Panc1 (cell line): ENCODE results near the gene SUPT3H. TPM values are rescaled to one million over a fixed set of nuclear protein-coding genes. Genes with fewer than 3 reads are reported as not detected.

Experiments
- ATAC-seq: fragments of 200-7000 bp; cut with Tn5 transposase; 2 replicates; pipeline ENCODE4 v1.9.1; 2020; ENCODE audit warnings: mild to moderate bottlenecking, moderate library complexity
- BruUV-seq: library from RNA; stranded (reverse); fragments of 400-500 nt; replicated peaks from 2 replicates; lab custom pipeline; 2021; lab: Mats Ljungman, UMichigan
- CTCF ChIA-PET: fragments of 300-600 bp; sonication (Branson Sonifier 250); formaldehyde crosslinking; loops from one replicate; lab custom pipeline; 2022; ENCODE audit warnings: antibody characterized with exemption; lab: Charles Lee
- POLR2A ChIA-PET: fragments of 300-600 bp; sonication (Branson Sonifier 250); formaldehyde crosslinking; loops from one replicate; lab custom pipeline; 2022; ENCODE audit warnings: antibody characterized with exemption; lab: Charles Lee
- DNase-seq: peaks from one replicate; pipeline ENCODE4 v3.0.0-alpha.2; 2010; ENCODE audit warnings: low read depth, low spot score
- H3K27ac ChIP-seq: 2 replicates; pipeline ENCODE4 v1.5.1; 2011; ENCODE audit warnings: mild to moderate bottlenecking, low read length, inconsistent platforms
- H3K27me3 ChIP-seq: fragments of 200-500 bp; sonication (Bioruptor generic); 2 replicates; pipeline ENCODE4 v1.6.0; 2014; ENCODE audit warnings: low read length, inconsistent platforms; ENCODE audit not compliant: control insufficient read depth, insufficient read depth
- H3K36me3 ChIP-seq: fragments of 200-500 bp; sonication (Bioruptor generic); 2 replicates; pipeline ENCODE4 v1.5.1; 2014; ENCODE audit warnings: inconsistent platforms, mild to moderate bottlenecking, low read length, moderate library complexity; ENCODE audit not compliant: control insufficient read depth, insufficient read depth
- H3K4me1 ChIP-seq: 2 replicates; pipeline ENCODE4 v1.5.1; 2011; ENCODE audit warnings: inconsistent platforms, mild to moderate bottlenecking, low read length, moderate library complexity; ENCODE audit not compliant: control insufficient read depth, insufficient read depth
- H3K4me3 ChIP-seq, 2 experiments: 2 replicates each; pipeline ENCODE4 v1.5.1; 2011 to 2012; ENCODE audit warnings: low read depth in 2 of 2, low read length in 2 of 2, mild to moderate bottlenecking in 2 of 2, inconsistent platforms in 1 of 2, moderate library complexity in 1 of 2
- H3K9me3 ChIP-seq: fragments of 200-500 bp; sonication (Bioruptor generic); 2 replicates; pipeline ENCODE4 v1.5.1; 2014; ENCODE audit warnings: low read depth, mild to moderate bottlenecking, inconsistent platforms, low read length, moderate library complexity; ENCODE audit not compliant: control insufficient read depth, insufficient read depth
- CTCF ChIP-seq: fragments of 450-650 bp; IDR thresholded peaks from 2 replicates; pipeline ENCODE4 v1.5.1; 2017; ENCODE audit warnings: mild to moderate bottlenecking
- POLR2AphosphoS5 ChIP-seq: IDR thresholded peaks from 2 replicates; pipeline ENCODE4 v1.6.1; 2012; ENCODE audit warnings: mild to moderate bottlenecking, low read depth, low read length, moderate library complexity
- REST ChIP-seq, 2 experiments: IDR thresholded peaks; 2 replicates each; pipeline ENCODE4 v1.6.1; 2011 to 2012; ENCODE audit warnings: low read depth in 2 of 2, control low read depth in 1 of 2, low read length in 1 of 2, mild to moderate bottlenecking in 1 of 2, moderate library complexity in 1 of 2; ENCODE audit not compliant: insufficient read depth in 1 of 2
- SIN3A ChIP-seq: IDR thresholded peaks from 2 replicates; pipeline ENCODE4 v1.6.1; 2012; ENCODE audit warnings: low read depth, mild to moderate bottlenecking, low read length, moderate library complexity, borderline replicate concordance; ENCODE audit not compliant: insufficient read depth
- TCF7L2 ChIP-seq: IDR thresholded peaks from 2 replicates; pipeline ENCODE4 v1.6.1; 2011; ENCODE audit warnings: mild to moderate bottlenecking, low read depth, low read length, inconsistent platforms
- in situ Hi-C: cut with HindIII; loops from 2 replicates; pipeline ENCODE4 v1.10.0; 2016; ENCODE audit warnings: low sequenced_read_pairs, low pct_unique_long_range_greater_than_20kb
- intact Hi-C: fragments of 100-400 bp; cut with micrococcal nuclease; formaldehyde crosslinking; loops from one replicate; pipeline ENCODE4 v1.10.0; 2022; ENCODE audit not compliant: unreplicated experiment
- total RNA-seq: library from RNA; stranded (reverse); gene quantifications from one replicate; pipeline ENCODE4 v1.2.1, GENCODE V29; 2021; ENCODE audit not compliant: unreplicated experiment

The SUPT3H gene
- total RNA-seq, 1 experiment from 2014 or later, result 11.0 TPM

- no peak for TF ChIP-seq REST (IDR thresholded peaks at IDR 0.05; ENCODE audit: insufficient read depth in 1 of 2, low read depth in 2 of 2, low read length in 1 of 2)
- TF ChIP-seq TCF7L2, result no peak
- no peak for TF ChIP-seq CTCF
- no peak for TF ChIP-seq SIN3A
- TF ChIP-seq POLR2AphosphoS5, result no peak
- no peak overlapping the region for H3K4me3 ChIP-seq
- H3K9me3 ChIP-seq, result no peaks in the 10 kb centered on the region
- intact Hi-C loops, result no loop called here
- no peaks in the 10 kb centered on the region for H3K4me1 ChIP-seq
- ChIA-PET POLR2A (no interaction called here), CTCF (no interaction called here)
- H3K27me3 ChIP-seq, result no peaks in the 10 kb centered on the region
- ATAC-seq (no peak), DNase-seq (no peak)
- BruUV-seq, result no TSS peak
- H3K36me3 ChIP-seq, result no peaks in the 10 kb centered on the region
- in situ Hi-C loops, result no loop called here
- H3K27ac ChIP-seq, result no peak overlapping the region
Measured at GRCh38 chr6:45305546-45305945, 72.2 kb downstream of the SUPT3H start.

- Histone ChIP-seq H3K9me3 (no peaks in the 10 kb centered on the region), H3K4me1 (no peaks in the 10 kb centered on the region), H3K4me3 (no peak overlapping the region), H3K27me3 (no peaks in the 10 kb centered on the region), H3K27ac (no peak overlapping the region), H3K36me3 (no peaks in the 10 kb centered on the region)
- DNase-seq (no peak), ATAC-seq (no peak)
- in situ Hi-C loops, result no loop called here
- ChIA-PET CTCF (no interaction called here), POLR2A (no interaction called here)
- no peak for TF ChIP-seq CTCF
- no peak for TF ChIP-seq POLR2AphosphoS5
- no peak for TF ChIP-seq REST (IDR thresholded peaks at IDR 0.05; ENCODE audit: insufficient read depth in 1 of 2, low read depth in 2 of 2, low read length in 1 of 2)
- no peak for TF ChIP-seq SIN3A
- TF ChIP-seq TCF7L2, result no peak
- intact Hi-C loops, result no loop called here
- no TSS peak for BruUV-seq
Measured at GRCh38 chr6:45302832-45303231, 74.9 kb downstream of the SUPT3H start.
